ENCODE measurements around the gene CCND2.

DNA sequence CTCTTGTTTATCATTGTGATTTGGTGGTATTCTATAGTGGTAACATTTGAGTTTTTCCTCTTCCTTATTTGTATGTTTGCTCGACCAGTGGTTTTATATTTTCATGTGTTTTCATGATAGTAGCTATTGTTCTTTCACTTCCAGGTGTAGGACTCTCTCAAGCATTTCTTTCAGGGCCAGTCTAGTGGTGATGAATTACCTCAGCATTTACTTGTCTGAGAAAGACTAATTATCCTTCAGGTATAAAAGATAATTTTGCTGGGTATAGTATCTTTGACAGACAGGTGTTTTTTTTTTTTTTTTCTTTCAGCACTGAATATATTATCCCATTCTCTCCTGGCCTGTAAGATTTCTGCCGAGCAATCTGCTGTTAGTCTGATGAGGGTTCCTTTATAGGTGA lies 35.0 kb upstream of the CCND2 start:
- TF ChIP-seq POLR2A (IDR thresholded peaks at IDR 0.05; ENCODE audit: low read depth, low read length): no peak
- no peak for TF ChIP-seq POLR2AphosphoS5 (IDR thresholded peaks at IDR 0.05; ENCODE audit: low read depth, low read length)
- no peak for TF ChIP-seq TAF1 (IDR thresholded peaks at IDR 0.05; ENCODE audit: borderline replicate concordance, low read depth, low read length)

Data from GM12892 (cell line).